Stimulated activated CD8-positive, alpha-beta memory T cell treated with anti-CD3 and anti-CD28 coated beads, Interleukin-12 subunit alpha, Interleukin-12 subunit beta, amount 100 ng/mL, for 24 hours (primary cell): ENCODE measurements around the gene RRN3.
"Not testable (repeated sequence)": the region's sequence is repeated elsewhere in the genome, so short reads cannot be mapped to it uniquely, and the experiment has no call there.

Experiments
- DNase-seq: peaks from one replicate; pipeline ENCODE4 v3.0.0-alpha.2; 2020; ENCODE audit errors: extremely low read depth

The RRN3 gene

GRCh38 chr16:15093955-15094827 is at the start of gene RRN3:
TSS of gene RRN3 (minus strand) at chr16:15094272. CDS start at chr16:15094233, 39 bp downstream.
- DNase-seq = peak; percentile 73

GRCh38 chr16:15143601-15144091 is 49.6 kb upstream of the RRN3 start:
- not testable (repeated sequence) for DNase-seq

GRCh38 chr16:15142891-15143600 is 49.0 kb upstream of the RRN3 start:
- DNase-seq = not testable (repeated sequence)

- DNase-seq = not testable (repeated sequence)
Observed at GRCh38 chr16:15142107-15142890, 48.2 kb upstream of the RRN3 start.

GRCh38 chr16:15141586-15141985 is 47.5 kb upstream of the RRN3 start:
- no peak for DNase-seq

GRCh38 chr16:15140444-15141365 is 46.6 kb upstream of the RRN3 start:
- not testable (repeated sequence) for DNase-seq

- not testable (repeated sequence) for DNase-seq
Observed at GRCh38 chr16:15137514-15137913, 43.4 kb upstream of the RRN3 start.

GRCh38 chr16:15135483-15136360 is 41.6 kb upstream of the RRN3 start:
- DNase-seq = not testable (repeated sequence)

GRCh38 chr16:15134752-15135482 is 40.8 kb upstream of the RRN3 start:
- not testable (repeated sequence) for DNase-seq

- DNase-seq = not testable (repeated sequence)
Observed at GRCh38 chr16:15133554-15133953, 39.5 kb upstream of the RRN3 start.

GRCh38 chr16:15132719-15133428 is 38.8 kb upstream of the RRN3 start:
- DNase-seq = not testable (repeated sequence)

- DNase-seq = not testable (repeated sequence)
Observed at GRCh38 chr16:15130943-15131700, 37.0 kb upstream of the RRN3 start.

GRCh38 chr16:15130256-15130932 is 36.3 kb upstream of the RRN3 start:
- not testable (repeated sequence) for DNase-seq

GRCh38 chr16:15127641-15128425 is 33.8 kb upstream of the RRN3 start:
- DNase-seq = not testable (repeated sequence)

- DNase-seq = not testable (repeated sequence)
Observed at GRCh38 chr16:15100372-15100987, 6.4 kb upstream of the RRN3 start.
